Medulla oblongata (tissue), 1 donor: Measurements from ENCODE around the gene CLDN11.

Experiments
- DNase-seq: peaks from one replicate; pipeline ENCODE4 v3.0.0-alpha.2; 2015; ENCODE audit errors: extremely low spot score

Gene CLDN11

DNA sequence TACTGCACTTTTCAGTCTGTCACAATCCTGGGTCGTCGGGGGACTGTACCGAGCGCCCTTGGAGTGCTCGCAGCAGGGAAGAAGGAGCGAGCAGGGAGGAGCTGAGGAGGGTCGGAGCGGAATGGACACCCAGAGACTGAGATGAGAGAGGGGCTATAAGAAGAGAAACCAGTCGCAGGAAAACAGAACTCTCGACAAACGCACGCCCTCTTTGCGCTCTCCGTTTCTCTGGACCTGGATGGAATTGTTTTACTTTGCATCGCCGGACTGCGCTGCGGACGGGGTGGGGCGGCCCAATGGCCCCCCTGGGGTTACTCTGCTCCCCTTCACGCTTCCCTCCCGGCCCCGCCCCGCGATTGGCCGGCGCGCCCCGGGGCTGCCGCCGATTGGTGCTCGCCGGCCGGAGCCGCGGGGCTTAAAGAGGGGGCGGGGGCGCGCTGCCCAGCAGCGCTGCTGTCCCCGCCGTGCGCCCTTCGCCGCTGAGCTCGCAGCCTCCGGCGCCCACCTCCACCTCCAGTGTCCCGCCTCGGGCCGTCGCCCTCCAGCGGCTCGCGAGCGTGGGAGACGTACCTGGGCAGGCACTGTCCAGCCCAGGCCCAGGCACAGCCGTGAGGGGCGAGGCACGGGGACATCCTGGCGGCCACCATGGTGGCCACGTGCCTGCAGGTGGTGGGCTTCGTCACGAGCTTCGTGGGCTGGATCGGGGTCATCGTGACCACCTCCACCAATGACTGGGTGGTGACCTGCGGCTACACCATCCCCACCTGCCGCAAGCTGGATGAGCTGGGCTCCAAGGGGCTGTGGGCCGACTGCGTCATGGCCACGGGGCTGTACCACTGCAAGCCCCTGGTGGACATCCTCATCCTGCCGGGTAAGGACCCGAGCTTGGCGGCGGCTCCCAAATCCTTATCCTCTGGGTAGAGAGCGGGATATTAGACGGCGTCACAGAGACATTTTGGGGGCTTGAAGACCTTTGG lies at the start of gene CLDN11:
Gene CLDN11, plus strand, starts transcription at position 447 of the 977 bp plus-strand sequence. Its CDS starts 199 bp downstream, at position 646.
- peak; percentile 90 for DNase-seq

DNA sequence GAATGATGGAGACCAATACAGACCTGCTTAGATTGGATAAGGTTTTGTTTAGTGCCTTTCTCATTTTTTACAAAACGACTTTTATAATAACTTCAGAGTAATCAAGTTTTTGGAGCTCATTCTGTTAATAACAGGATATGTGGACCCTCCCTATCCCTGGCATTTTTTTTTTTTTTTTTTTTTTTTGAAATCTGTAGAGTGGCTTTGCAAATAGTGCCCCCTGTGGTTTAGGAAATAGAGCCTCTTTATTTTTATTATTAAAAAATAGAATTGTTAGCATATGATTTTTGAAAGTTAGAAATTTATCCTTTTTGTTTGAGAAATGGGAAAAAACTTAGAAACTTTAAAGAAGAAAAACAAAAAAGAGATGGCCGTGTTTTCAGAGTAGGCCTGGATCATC lies 49.7 kb upstream of the CLDN11 start:
- DNase-seq = no peak

DNA sequence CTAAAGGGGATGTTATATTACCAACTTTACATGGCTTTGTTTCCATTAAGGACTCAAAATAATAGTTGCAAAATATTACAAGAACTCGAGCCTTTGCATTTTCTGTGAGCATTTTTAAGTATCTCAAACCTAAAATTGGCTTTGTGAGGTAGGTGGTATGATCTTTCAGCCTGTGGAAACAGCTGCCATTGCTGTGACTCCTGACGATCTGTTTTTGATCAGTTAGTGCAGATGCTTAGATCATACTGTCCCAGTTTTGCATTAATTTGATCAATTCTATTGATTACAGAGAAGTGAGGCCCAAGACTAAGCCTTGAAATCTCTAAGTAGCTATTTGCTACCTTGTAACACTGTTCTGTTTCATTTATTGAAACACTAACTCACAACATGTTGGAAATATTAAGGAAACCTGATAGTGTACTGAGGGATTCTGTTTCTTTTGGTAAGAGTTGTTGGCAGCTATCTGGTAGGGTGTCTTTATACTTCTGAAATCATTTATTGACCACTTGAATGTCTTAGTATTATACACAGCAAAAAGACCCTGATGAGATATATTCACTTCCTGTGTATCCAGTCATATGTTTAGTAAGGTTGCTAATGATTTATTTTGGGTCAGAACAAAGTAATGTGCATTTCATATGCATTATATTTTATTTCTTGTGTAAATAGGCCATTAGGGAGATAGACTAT lies 46.3 kb upstream of the CLDN11 start:
- DNase-seq = no peak

DNA sequence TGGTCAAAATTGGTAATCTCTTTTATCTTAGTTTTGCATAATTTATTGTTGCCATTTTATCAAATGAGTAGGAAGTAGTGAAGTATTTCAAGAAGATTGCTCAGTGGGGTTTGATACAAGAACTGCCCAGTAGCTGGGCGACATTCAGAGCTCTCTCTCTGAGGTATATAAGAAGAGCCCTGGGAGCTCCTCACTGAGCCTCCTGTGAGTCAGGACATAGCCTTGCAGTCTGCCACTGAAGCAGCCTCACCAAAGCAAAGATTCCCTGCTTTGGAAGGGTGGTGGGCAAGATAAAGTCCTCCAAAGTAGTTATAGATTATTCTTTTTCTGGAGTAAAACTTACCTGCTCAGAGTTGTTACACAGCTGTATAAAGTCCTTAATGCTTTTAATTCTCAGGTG lies 35.1 kb upstream of the CLDN11 start:
- no peak for DNase-seq

DNA sequence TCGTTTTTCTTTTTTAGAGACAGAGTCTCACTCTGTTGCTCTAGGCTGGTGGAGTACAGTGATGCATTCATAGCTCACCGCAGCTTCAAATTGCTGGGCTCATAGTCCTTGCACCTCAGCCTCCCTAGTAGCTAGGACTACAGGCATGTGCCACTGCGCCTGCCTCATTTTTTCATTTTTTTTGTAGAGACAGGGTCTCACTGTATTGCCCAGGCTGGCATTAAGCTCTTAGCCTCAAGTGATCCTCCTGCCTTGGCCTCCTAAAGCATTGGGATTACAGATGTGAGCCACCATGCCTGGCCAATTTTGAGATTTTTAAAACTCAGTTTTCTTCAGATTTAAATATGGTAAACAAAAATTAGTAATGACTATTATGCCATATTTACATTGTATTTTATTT lies 32.2 kb upstream of the CLDN11 start:
- DNase-seq = no peak

DNA sequence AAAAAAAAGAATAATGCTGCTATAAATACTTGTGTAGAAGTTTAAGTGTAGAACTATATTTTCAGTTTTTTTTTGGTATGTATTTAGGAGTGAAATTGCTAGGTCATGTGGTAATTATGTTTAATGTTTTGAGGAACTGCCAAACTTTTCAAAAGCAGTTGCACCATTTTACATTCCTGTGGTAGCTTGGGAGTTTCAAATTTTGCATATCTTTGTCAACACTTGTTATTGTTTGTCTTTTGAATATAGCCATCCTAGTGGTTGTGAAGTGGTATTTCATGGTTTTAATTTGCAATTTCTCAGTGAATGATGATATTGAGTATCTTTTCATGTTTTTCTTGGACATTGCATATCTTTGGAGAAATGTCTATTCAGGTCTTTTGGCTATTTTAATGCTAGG lies 30.7 kb upstream of the CLDN11 start:
- no peak for DNase-seq

DNA sequence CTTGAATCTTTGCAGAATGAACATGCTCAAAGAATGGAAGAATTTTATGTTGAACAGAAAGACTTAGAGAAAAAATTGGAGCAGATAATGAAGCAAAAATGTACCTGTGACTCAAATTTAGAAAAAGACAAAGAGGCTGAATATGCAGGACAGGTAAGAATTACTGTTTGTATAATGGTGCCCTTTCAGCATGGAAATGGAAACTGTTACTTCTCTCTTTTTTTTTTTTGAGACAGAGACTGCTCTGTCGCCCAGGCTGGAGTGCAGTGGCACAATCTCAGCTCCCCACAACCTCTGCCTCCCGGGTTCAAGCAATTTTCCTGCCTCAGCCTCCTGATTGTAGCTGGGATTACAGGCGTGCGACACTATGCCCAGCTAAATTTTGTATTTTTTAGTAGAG lies 27.6 kb upstream of the CLDN11 start:
- no peak for DNase-seq

DNA sequence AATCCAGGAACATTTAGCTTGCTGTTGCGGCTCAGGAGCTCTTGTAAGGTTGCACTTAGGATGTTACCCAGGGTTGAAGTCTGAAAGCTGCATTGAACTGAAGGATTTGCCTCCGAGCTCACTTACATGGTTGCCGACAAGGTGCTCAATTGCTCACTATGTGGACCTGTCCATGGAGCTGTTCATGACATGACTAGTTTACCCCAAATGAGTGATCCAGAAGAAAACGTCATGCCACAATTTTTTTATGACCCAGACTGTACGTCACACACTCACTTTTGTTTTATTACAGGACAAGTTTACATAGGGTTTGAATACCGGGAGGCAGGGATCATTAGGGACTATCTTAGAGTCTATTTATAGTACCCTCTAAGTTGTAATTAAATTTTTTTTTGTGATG lies 21.0 kb upstream of the CLDN11 start:
- DNase-seq = no peak

DNA sequence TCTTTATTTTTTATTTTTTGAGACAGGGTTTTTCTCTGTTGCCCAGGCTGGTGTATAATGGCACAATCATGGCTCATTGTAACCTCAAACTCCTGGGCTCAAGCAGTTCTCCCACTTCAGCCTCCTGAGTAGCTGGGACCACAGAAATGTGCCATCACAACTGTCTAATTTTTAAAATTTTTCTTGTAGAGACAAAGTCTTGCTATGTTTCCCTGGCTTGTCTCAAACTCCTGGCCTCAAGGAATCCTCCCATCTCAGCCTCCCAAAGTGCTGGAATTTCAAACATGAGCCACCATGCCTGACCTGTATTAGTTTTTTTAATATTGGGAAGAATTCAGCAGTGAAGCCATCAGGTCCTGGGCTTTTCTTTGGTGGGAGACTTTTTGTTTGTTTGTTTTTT lies 13.6 kb upstream of the CLDN11 start:
- no peak for DNase-seq

DNA sequence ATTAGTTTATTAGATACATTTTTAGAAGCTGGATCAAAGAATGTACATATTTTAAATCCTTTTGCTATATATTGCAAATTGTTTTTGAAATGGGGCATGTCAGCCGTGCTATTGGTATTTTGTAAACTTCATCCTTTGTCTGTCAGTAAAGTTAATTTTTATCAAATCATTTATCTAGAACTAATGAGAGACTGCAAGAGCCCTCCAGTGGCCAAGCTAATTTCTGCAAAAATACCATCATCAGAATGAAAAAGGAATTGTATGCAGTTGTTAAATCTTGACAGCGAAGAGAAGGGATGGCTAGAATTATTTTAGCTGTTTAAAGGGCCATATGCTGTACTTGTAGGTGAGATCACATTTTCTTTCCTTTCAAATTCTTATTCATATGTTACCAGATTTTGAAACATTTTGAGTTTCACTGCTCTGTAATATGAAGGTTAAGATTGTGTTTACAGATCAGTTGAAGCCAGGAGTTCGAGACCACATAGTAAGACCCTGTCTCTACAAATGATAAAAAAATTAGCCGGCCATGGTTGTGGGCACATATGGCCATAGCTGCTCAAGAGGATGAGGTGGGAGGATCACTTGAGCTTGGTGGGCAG lies 8.1 kb upstream of the CLDN11 start:
- peak; percentile 64 for DNase-seq

DNA sequence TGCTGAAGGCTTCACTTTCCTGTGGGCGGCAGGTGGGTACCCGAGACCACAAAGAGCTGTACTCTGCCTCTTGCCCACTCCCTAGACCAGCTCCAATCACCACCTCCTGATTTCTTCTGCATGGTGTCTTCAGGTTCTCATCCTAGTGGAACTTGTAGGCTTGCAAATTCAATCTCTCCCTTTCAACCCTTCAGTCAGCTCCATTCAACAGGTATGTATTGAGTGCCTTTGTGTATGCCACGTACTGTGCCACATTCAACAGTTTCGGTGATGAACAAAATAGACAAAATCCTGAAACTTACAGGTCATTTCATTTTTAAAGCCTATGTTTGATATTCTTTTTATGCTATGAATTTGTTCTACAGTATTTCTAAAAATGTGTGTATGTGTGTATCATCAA lies 5.4 kb upstream of the CLDN11 start:
- no peak for DNase-seq

DNA sequence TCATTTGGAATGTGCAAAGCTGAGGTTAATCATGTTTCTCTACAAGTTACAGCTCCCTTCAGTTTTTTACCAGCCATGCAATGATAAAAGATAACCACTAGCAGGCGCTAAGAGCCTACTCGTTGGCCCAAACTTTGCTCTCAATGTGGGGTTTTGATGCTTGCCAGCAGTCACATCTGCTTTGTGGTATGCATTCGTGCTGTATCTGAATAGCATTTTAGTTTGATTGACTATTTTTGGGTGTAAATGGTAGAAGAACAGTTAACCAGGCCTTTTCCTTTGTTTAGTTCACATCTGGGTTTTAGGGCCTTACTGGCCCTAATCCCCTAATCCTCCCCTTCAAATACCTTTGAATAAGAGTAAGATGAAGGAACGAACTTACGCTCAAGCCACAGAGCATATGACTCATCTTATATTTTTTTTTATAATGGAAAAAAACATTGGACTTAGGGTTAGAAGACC lies 4.4 kb upstream of the CLDN11 start:
- DNase-seq = peak; percentile 88

DNA sequence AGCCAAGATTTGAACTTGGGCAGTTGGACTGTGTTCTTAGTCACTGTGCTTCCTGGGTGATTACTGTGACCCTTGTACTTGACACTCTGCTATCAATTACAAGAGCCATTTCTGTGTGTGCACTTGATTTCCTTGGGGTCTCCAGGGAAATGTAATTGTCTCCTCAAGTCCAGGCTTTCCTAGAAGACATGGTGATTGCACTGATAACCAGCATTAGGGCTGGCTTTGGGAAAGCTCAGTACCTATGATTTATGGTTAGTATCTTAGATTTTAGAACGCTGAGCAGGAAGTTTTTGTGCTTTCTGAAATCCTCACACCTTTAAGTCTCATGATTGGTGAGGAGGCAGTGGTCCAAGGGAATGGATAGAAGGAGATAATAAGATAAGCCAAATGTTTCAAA lies 1.6 kb upstream of the CLDN11 start:
- no peak for DNase-seq

DNA sequence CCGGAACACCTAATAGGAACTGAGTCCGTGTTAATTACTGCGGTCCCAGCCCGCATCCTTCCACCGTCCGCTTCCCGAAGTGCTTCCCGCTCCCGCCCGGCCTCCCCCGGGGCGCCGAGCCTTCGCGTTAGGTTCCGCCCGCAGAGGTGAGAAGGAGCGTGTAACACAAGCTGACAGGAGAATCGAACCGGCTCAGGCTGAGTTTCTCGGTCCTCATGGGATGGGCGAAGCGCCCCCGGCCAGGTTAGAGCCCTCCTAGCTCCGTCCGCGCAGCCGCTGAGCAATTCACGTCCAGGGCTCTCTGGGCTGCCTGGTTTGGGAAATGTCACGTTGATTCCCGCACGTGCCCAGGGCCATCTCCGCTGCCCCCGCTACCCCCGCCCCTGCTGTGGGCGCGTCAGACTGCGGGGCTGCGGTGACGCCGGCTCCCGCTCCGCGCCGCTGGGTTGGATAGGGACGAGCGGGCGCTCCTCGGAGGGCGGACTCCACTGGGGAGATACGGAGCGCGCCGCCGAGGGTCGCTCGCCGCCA lies 954 bp downstream of the CLDN11 start:
- peak; percentile 55 for DNase-seq

DNA sequence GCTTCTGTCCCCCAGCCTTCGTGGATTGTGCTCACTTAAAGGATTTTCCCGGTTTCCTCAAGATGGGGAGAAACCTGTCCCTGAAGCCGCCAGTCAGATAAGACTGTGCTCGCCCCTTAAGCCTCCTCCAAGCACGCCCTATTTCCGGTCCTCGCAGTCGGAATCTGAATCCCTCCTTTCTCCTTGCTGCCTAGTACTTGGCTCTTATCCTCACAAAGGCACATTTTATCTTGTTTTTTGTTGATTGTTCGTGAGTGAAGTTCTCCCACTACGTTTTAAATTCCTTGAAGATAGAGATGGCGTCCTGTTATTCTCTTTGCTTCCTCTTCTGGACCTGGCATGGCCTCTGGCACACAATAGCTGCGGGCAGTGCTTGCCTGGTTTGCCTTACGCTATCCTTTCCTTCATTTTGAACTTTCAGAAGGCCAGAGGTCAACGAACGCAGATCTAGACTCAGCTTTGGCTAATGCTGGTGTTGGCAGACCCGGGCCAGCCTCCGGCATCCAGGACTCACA lies 1.7 kb downstream of the CLDN11 start:
- DNase-seq = peak; percentile 44

DNA sequence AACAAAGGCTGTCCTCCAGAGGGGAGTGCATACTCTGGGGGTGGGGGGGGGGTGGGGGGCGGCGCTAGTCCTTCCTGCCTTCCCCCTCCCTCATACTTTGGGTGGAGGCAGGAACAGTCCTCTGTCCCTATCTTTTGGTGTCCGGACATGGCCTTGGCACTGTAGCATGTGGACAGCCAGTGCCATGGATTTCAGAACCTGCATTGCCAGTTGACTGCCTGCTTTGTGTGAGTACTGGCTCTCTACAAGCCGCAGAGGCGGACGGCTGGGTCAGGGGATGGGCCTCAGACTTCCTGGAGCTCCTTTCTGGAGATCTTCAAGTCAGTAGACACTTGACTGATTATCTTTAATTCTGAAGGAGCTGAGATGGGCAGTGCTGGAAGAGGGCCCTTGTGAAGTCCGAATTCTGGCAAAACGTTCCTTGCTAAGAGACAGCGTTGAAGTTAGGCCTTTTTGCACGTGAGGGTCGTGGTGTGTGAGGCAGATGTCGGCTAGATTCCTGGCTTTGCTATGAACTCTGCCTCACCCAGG lies 2.5 kb downstream of the CLDN11 start:
- peak; percentile 81 for DNase-seq

DNA sequence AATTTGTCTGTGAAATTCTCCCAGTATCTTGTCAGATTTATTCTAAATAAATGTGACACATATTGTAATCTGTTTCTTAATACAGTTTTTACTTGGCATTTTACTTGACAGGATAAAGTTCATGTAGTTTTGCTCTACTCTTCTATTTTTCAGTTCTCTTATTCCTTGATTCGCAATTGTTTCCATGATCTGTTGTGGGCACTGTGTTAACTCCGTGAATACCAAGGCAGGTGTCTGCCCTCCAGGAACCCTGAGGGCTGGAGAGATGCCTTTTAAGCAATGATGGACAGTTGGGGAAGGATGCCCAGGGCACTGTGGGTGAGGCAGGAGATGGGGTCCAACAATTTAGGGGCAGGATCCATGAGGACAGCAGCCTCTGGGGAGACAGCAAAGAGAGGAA lies 3.1 kb downstream of the CLDN11 start:
- DNase-seq = peak; percentile 35

DNA sequence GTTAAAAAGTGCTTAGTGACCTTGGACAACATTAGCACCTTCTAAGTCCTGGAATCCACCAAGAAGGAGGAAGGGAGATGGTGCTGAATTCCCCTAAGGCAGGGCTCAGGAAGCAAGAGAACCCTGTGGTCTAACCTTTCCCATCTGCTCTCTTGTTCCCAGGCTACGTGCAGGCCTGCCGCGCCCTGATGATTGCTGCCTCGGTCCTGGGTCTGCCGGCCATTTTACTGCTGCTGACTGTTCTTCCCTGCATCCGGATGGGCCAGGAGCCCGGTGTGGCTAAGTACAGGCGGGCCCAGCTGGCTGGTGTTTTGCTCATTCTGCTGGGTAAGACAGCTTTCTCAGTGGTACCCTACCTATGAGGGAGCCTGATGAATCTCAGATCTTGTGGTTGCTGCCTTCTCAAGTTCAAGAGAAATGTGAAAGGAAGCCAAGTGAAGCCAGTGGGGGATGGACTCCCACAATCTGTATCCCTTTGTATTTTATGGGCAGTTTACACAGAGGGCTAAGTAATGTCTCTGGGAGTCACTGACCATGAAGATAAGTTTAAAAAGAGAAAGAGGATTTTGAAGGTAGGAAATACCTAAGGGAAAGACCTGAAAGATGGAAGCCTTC lies 4.4 kb downstream of the CLDN11 start:
- DNase-seq = no peak

DNA sequence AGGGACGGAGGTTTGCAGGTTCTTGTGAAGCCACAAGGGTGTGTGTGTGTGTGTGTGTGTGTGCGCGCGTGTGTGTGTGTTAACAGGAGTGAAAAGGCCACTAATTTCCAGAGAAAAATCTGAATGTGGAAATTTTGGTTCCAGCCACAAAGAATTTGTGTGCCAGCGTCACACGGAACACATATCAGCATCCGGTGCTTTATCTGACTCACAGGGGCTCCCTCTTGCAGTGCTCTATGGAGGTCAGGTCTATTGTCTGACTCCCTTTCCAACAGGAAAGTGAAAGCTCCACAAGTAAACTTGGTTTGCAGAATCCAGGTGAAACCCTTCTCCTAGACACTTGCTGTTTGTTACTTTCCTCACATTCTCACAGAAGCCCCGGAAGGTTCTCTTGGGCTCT lies 6.2 kb downstream of the CLDN11 start:
- DNase-seq = no peak

DNA sequence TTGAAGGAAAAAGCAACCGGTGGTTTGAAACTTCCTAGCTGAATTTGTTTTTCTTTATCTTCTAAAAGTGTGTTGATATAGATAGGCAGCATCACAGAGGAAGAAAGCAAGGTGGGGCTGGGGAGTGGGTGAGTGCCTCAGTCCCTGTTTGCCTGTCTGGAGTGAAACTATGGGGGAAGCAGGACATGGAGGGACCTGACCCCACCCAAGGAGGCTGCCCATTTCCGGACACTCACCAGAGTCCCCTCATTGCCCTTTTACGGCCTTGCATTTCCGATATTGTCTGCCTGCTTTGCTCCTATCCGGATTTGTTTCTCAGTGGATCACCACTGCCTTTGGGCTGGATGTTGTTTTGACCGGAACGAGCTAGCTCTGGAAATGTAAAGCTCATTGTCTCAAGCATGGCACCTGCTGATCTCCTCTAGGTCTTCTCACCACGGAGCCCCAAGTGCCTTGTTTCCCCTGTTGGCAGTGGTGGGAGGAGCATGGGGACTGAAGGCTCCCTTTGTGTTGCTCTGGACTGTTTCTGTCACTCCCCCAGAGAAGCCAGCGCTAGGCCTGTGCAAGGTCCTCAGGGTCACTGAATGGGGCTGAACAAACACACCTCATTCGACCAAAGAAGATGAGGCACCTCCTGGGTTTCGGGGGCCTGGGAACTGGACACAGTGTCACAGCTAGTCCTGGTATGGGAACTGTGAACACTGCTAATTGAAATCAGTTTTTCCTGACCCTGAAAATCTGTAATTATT lies 7.0 kb downstream of the CLDN11 start:
- peak; percentile 97 for DNase-seq
